ENCODE measurements around the gene SELENOM.

SELENOM gene

GRCh38 chr22:31093086-31093850 lies 14.1 kb downstream of the SELENOM start:
- Histone ChIP-seq H3K9ac (no peak overlapping the region), H3K27me3 (ENCODE audit: insufficient read depth, low read depth) (no peaks in the 10 kb centered on the region), H3K79me2 (ENCODE audit: insufficient read depth, low read depth) (no peaks in the 10 kb centered on the region), H3K36me3 (ENCODE audit: insufficient read depth) (no peaks in the 10 kb centered on the region), H2AFZ (ENCODE audit: low read depth) (no peak overlapping the region), H3K4me3 (IDR thresholded peaks at IDR 0.05; ENCODE audit: insufficient read depth, low read depth, low read length) (no peak overlapping the region), H3K27ac (no peak overlapping the region), H4K20me1 (ENCODE audit: insufficient read depth) (no peaks in the 10 kb centered on the region), H3K4me2 (no peak overlapping the region), H3K4me1 (ENCODE audit: low read depth, poor library complexity, severe bottlenecking) (no peaks in the 10 kb centered on the region)
- no peak for TF ChIP-seq CTCF (conservative IDR thresholded peaks at IDR 0.05; ENCODE audit: low read depth, low read length)

GRCh38 chr22:31092161-31092560 lies 15.2 kb downstream of the SELENOM start:
- Histone ChIP-seq H2AFZ (ENCODE audit: low read depth) (no peak overlapping the region), H3K4me2 (no peak overlapping the region), H3K27ac (no peak overlapping the region), H3K9ac (no peak overlapping the region), H3K36me3 (ENCODE audit: insufficient read depth) (no peaks in the 10 kb centered on the region), H4K20me1 (ENCODE audit: insufficient read depth) (no peaks in the 10 kb centered on the region), H3K4me1 (ENCODE audit: low read depth, poor library complexity, severe bottlenecking) (no peaks in the 10 kb centered on the region), H3K79me2 (ENCODE audit: insufficient read depth, low read depth) (no peaks in the 10 kb centered on the region), H3K4me3 (IDR thresholded peaks at IDR 0.05; ENCODE audit: insufficient read depth, low read depth, low read length) (no peak overlapping the region), H3K27me3 (ENCODE audit: insufficient read depth, low read depth) (no peaks in the 10 kb centered on the region)
- no peak for TF ChIP-seq CTCF (conservative IDR thresholded peaks at IDR 0.05; ENCODE audit: low read depth, low read length)

- H3K9ac ChIP-seq = no peak overlapping the region
- no peaks in the 10 kb centered on the region for H3K79me2 ChIP-seq (ENCODE audit: insufficient read depth, low read depth)
- H3K4me3 ChIP-seq (IDR thresholded peaks at IDR 0.05; ENCODE audit: insufficient read depth, low read depth, low read length) = no peak overlapping the region
- H3K4me2 ChIP-seq = no peak overlapping the region
- no peak for TF ChIP-seq CTCF (conservative IDR thresholded peaks at IDR 0.05; ENCODE audit: low read depth, low read length)
- H2AFZ ChIP-seq (ENCODE audit: low read depth) = no peak overlapping the region
- H3K27ac ChIP-seq = no peak overlapping the region
- no peaks in the 10 kb centered on the region for H4K20me1 ChIP-seq (ENCODE audit: insufficient read depth)
- H3K4me1 ChIP-seq (ENCODE audit: low read depth, poor library complexity, severe bottlenecking) = no peaks in the 10 kb centered on the region
- no peaks in the 10 kb centered on the region for H3K36me3 ChIP-seq (ENCODE audit: insufficient read depth)
- no peaks in the 10 kb centered on the region for H3K27me3 ChIP-seq (ENCODE audit: insufficient read depth, low read depth)
These were observed 16.0 kb downstream of the SELENOM start for GRCh38 chr22:31091106-31091975.

- no peak overlapping the region for H3K4me3 ChIP-seq (IDR thresholded peaks at IDR 0.05; ENCODE audit: insufficient read depth, low read depth, low read length)
- H3K4me2 ChIP-seq = no peak overlapping the region
- H3K27ac ChIP-seq = no peak overlapping the region
- H4K20me1 ChIP-seq (ENCODE audit: insufficient read depth) = no peaks in the 10 kb centered on the region
- H3K79me2 ChIP-seq (ENCODE audit: insufficient read depth, low read depth) = no peaks in the 10 kb centered on the region
- no peak overlapping the region for H2AFZ ChIP-seq (ENCODE audit: low read depth)
- H3K9ac ChIP-seq = no peak overlapping the region
- TF ChIP-seq CTCF (conservative IDR thresholded peaks at IDR 0.05; ENCODE audit: low read depth, low read length) = no peak
- no peaks in the 10 kb centered on the region for H3K27me3 ChIP-seq (ENCODE audit: insufficient read depth, low read depth)
- peaks cover 2% of the 10 kb centered on the region for H3K4me1 ChIP-seq (ENCODE audit: low read depth, poor library complexity, severe bottlenecking)
- H3K36me3 ChIP-seq (ENCODE audit: insufficient read depth) = no peaks in the 10 kb centered on the region
These were observed 16.9 kb downstream of the SELENOM start for GRCh38 chr22:31090217-31091085.
